IPS-NIHi11 (cell line): ENCODE results near the gene CYRIA.

Experiments used
- DNase-seq: peaks from one replicate; pipeline ENCODE4 v3.0.0; 2012; ENCODE audit warnings: mixed read lengths, low spot score

The CYRIA gene

DNA sequence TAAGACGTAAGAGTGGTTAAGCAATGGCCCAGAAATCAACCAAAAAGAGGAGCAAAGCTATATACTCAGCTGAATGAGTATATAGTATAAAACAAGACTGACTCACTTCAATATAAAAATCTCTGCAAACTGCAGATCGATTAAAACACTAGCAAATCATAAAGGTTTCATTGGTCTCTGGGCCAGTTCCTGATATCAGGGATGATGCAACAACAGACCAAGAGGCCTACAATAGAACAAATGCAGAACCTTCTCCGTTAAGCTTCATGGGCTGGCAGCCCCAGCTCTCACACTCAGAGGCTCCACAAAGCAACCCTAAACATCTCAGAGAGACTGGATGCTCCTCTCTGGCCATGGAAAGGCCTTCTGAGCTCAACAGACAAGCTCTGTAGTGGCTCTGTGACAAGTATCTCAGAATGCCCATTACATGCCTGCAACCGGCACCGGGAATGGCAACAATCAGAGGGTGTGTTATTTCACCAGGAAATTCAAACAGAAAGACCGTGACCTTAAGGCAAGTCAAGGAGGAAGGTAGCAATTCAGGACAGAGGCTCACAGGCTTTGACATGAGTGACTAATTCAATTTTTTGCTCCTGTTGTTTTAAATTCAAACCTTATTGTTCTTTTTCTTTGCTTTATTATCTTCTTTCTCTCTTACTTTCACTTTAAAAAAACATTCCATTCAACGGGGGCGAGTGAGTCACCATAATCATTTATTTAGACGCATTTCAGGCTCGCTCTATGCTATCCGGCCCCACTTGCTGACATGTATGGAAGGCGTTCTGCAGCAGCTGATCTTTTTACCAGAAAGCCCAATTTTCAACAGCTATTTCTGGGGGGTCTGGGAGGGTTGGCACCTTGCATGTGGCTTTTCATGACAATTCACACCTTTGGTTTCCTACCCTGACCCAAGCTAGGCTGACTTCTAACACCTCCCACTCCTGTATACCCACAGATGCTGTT lies 15.1 kb downstream of the CYRIA start:
- DNase-seq = no peak

- DNase-seq = no peak
Observed at GRCh38 chr2:16649353-16650286, 16.0 kb downstream of the CYRIA start.

GRCh38 chr2:16647992-16648617 lies 17.5 kb downstream of the CYRIA start:
- no peak for DNase-seq

GRCh38 chr2:16645775-16646559 lies 19.7 kb downstream of the CYRIA start:
- DNase-seq = no peak

GRCh38 chr2:16645088-16645487 lies 20.5 kb downstream of the CYRIA start:
- no peak for DNase-seq

DNA sequence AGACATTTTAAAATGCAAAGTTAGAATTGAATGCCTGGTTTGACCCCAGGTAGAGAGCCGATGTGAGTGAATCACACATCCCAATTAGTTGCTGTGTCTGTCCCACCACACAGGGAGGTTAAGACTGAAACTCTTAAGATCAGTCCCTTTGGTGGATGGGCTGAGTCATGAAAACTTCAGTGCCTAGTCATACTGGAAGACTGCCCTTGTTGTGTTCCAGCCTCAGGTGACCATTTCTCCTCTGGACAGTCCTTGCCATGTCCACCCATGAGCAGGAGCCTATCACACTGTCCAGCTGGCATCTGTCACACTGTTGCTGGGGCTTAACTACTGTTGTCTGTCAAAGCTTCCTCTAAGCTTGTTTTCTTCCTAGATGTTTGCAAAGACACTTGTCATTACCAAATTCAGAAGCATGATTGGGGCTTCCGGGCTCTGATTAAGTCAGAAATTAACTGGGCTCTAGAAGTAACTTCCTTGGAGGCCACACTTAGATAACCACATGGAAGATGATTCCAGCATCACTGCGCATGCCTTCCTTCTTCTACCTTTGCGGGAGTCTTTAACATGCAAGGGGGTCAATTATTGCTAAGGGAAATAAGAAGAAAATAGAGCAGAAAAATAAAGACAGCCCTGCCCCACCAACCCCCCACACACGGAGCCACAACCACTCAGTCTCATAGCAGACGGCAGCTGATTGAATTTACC lies 21.3 kb downstream of the CYRIA start:
- no peak for DNase-seq

- no peak for DNase-seq
Observed at GRCh38 chr2:16643099-16643498, 22.5 kb downstream of the CYRIA start.

DNA sequence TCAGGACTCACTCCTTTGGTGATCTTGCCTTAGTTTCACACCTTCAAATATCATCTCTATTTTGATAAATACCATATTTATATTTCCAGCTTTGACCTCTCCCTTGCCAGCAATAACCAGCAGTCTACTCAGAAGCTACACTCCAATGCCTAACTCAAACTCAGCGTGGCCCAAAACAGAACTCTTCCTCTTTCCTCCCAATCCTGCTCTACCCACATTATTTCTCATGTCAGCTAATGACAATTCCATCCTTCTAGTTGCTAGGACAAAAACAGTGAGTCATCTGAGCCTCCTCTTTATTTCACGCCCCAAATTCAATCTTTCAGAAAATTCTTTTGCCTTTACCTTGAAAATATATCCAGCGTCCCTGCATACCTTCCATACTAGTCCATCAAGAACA lies 23.5 kb downstream of the CYRIA start:
- DNase-seq = no peak

DNA sequence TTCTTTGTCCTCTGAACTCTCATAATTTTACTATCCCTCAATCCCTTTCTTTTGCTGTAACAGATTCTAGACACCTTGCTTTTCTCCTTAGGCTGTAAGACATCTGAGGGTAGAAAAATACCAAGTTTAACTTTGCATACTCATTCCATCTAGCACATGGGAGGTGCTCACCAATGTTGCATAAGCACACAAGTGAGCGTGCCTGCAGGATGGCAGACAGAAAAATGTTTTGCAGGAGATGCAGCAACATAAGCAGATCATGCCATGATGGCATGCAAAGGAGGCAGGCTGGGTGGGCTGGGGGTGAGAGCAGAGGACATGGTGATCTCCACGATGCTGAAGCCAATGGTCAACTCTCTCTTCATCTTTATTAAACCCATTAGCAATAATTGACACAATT lies 24.1 kb downstream of the CYRIA start:
- no peak for DNase-seq

DNA sequence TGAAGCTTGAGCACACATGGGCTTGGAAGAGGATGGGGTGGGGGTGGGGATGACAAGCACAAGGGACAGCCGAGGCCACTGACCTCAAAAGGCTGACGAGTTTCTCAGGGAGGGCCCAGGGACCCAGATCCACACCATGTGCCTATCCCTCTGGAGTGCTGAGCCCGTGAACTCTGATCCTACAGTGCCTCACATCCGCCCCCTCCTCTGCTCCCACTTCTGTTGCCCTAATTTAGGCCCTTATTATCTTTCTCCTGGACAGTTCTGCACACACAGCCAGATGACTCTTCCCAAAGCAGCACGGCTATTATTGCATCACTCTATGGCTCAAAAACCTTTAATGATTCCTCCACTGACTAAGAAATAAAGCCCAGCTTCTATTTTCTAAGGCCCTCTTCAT lies 24.8 kb downstream of the CYRIA start:
- no peak for DNase-seq

- no peak for DNase-seq
Observed at GRCh38 chr2:16640001-16640700, 25.5 kb downstream of the CYRIA start.

DNA sequence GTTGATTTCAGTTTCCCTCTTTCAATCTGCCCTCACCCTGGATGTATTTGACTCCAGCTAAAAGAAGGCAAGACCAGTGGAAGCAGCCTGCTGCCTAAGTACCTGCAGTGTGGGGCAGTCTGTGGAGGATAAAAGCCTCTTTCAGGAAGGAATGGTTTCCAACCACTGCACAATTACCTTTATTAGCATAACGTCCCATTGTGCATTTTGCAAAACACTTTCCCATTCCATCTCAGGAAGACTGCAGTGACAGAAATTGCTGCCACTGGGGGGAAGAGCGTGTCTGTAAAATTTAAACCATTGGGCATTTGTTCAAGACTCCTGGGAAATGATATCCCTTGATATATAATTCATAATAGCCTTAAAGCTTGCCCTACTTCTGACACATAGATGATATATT lies 26.2 kb downstream of the CYRIA start:
- no peak for DNase-seq

GRCh38 chr2:16638946-16639345 lies 26.7 kb downstream of the CYRIA start:
- no peak for DNase-seq

GRCh38 chr2:16637304-16637703 lies 28.3 kb downstream of the CYRIA start:
- no peak for DNase-seq

GRCh38 chr2:16635791-16636699 lies 29.6 kb downstream of the CYRIA start:
- DNase-seq = no peak

DNA sequence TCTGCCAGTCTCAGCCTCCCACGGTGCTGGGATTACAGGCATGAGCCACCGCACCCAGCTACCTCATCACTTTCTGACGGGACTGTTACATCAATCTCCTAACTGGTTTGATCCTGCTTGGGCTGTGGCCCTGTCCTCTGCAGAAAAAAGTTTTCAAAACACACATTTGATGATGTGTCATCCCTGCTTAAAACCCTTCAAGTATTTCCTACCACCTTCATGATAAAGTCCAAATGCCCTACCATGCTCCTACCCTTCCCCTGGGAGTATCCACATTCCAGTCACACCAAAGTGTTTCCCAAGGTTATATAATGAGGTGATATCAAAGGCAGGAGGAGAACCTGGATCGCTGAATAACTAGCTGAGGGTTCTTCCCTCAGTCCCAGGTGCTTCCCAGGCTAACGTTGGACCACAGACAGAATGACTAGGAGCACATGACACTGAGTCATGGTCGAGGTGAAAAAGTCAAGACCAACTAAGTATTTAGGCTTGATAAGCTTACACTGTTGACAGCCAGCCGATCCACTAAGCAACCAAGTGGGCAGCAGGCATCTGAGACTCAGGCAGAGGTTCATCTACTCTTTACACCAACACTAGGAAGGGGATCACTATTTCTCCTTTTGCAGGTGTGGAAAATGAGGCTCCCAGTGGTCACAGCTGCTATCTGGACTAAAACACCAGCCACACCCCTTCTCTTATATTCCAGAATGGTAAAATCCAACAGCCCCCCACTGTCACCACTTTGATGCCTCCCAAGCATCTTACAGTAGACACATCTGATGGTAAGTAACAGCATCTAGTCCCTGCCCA lies 31.8 kb downstream of the CYRIA start:
- DNase-seq = no peak

GRCh38 chr2:16632598-16632997 lies 33.0 kb downstream of the CYRIA start:
- peak; percentile 29 for DNase-seq

DNA sequence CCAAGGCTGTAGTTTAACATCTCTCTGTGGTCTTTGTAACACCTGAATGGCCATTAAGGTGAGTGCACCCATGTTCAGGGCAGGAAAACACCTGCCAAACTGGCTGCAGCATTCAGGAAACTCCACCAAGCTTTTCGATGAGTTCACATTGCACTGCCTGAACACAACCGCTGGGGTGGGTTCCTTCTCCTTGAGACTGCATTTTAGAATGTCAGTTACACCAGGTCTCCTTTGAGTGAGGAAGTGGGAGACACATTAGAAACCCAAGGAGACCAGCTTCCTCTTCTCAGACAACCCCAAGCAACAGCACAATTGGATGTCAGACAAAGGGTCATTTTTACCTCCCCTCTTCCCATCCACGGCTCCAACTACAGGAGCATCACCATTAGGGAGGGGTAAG lies 35.2 kb downstream of the CYRIA start:
- DNase-seq = no peak
